Loucy (cell line): ENCODE results near the gene TREM2.
"Not testable (repeated sequence)": the region's sequence is repeated elsewhere in the genome, so short reads cannot be mapped to it uniquely, and the experiment has no call there.

Experiments
- H2AFZ ChIP-seq: fragments of 200-600 bp; sonication (generic); 2 replicates; pipeline ENCODE4 v1.6.0; 2016; ENCODE audit warnings: antibody characterized with exemption, mild to moderate bottlenecking, low read length, moderate library complexity
- H3F3A ChIP-seq: fragments of 200-600 bp; 2 replicates; pipeline ENCODE4 v1.6.0; 2016; ENCODE audit warnings: antibody characterized with exemption, low read depth, mild to moderate bottlenecking
- H3K27me3 ChIP-seq: fragments of 200-600 bp; sonication (generic); 2 replicates; pipeline ENCODE4 v1.6.1; 2014; ENCODE audit warnings: low read length, mild to moderate bottlenecking; ENCODE audit not compliant: insufficient read depth, poor library complexity, severe bottlenecking
- H3K36me3 ChIP-seq: fragments of 200-600 bp; sonication (generic); 2 replicates; pipeline ENCODE4 v1.6.1; 2016; ENCODE audit warnings: low read length; ENCODE audit not compliant: insufficient read depth
- H3K4me1 ChIP-seq: fragments of 200-600 bp; sonication (generic); 2 replicates; pipeline ENCODE4 v1.5.1; 2014; ENCODE audit warnings: low read length, mild to moderate bottlenecking; ENCODE audit not compliant: insufficient read depth, poor library complexity, severe bottlenecking
- H3K4me2 ChIP-seq: fragments of 200-600 bp; sonication (generic); 2 replicates; pipeline ENCODE4 v1.6.0; 2014; ENCODE audit warnings: antibody characterized with exemption, low read length, low read depth, mild to moderate bottlenecking; ENCODE audit not compliant: poor library complexity, severe bottlenecking
- H3K4me3 ChIP-seq: fragments of 200-600 bp; sonication (generic); 2 replicates; pipeline ENCODE4 v1.5.1; 2014; ENCODE audit warnings: low read length, mild to moderate bottlenecking, mixed read lengths; ENCODE audit not compliant: poor library complexity, severe bottlenecking
- H3K79me2 ChIP-seq: fragments of 200-600 bp; sonication (generic); 2 replicates; pipeline ENCODE4 v1.6.1; 2014; ENCODE audit warnings: low read length; ENCODE audit not compliant: insufficient read depth
- H3K9ac ChIP-seq: fragments of 200-600 bp; sonication (generic); 2 replicates; pipeline ENCODE4 v1.6.0; 2014; ENCODE audit warnings: mild to moderate bottlenecking, low read depth, low read length, moderate library complexity; ENCODE audit not compliant: poor library complexity, severe bottlenecking
- H3K9me2 ChIP-seq: fragments of 200-600 bp; sonication (generic); replicated peaks from 2 replicates; pipeline ENCODE4 v1.6.1; 2016; ENCODE audit warnings: low read depth, low read length, mixed read lengths
- H3K9me3 ChIP-seq: fragments of 200-600 bp; sonication (generic); 2 replicates; pipeline ENCODE4 v1.6.1; 2014; ENCODE audit warnings: mild to moderate bottlenecking, antibody characterized with exemption, low read length, low read depth; ENCODE audit not compliant: insufficient read depth
- H4K20me1 ChIP-seq: fragments of 200-600 bp; sonication (generic); 2 replicates; pipeline ENCODE4 v1.6.0; 2014; ENCODE audit warnings: antibody characterized with exemption, low read length, mild to moderate bottlenecking; ENCODE audit not compliant: insufficient read depth, poor library complexity, severe bottlenecking
- EZH2phosphoT487 ChIP-seq: fragments of 200-600 bp; IDR thresholded peaks from 2 replicates; pipeline ENCODE4 v1.6.1; 2018; ENCODE audit warnings: antibody characterized with exemption, mild to moderate bottlenecking, moderate library complexity, borderline replicate concordance
- TF ChIP-seq, protein P1 (sequence below): fragments of 200-600 bp; sonication (generic); conservative IDR thresholded peaks from 2 replicates; pipeline ENCODE4 v1.5.1; 2014; ENCODE audit warnings: mild to moderate bottlenecking, antibody characterized with exemption, low read length

Gene TREM2

DNA sequence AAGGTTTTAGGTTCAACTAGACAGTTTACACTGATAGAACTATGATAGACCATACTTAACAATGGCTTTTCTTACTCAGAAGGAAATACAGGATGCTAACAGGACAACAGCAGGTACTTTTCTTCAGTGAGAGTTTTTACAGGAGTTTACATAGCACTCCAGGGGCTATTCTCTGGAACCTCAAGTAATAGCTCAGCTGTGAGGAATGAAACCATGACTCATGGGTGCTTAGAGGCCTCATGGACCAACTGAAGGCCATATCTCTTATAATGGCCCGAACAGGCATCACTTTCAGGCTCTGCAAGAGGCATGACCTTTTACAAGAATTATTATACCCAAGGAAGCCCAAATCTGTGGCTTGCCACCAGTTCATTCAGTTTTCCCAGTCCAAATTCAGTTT, 40.5 kb downstream of the TREM2 start:
- Histone ChIP-seq H3F3A (no peaks in the 10 kb centered on the region), H4K20me1 (no peaks in the 10 kb centered on the region), H3K79me2 (no peaks in the 10 kb centered on the region), H3K4me1 (no peaks in the 10 kb centered on the region), H3K27me3 (no peaks in the 10 kb centered on the region), H3K9me3 (no peaks in the 10 kb centered on the region), H3K9ac (no peak overlapping the region), H2AFZ (no peak overlapping the region), H3K4me2 (no peak overlapping the region), H3K36me3 (no peaks in the 10 kb centered on the region), H3K4me3 (no peak overlapping the region), H3K9me2 (no peaks in the 10 kb centered on the region)
- TF ChIP-seq, protein P1, sequence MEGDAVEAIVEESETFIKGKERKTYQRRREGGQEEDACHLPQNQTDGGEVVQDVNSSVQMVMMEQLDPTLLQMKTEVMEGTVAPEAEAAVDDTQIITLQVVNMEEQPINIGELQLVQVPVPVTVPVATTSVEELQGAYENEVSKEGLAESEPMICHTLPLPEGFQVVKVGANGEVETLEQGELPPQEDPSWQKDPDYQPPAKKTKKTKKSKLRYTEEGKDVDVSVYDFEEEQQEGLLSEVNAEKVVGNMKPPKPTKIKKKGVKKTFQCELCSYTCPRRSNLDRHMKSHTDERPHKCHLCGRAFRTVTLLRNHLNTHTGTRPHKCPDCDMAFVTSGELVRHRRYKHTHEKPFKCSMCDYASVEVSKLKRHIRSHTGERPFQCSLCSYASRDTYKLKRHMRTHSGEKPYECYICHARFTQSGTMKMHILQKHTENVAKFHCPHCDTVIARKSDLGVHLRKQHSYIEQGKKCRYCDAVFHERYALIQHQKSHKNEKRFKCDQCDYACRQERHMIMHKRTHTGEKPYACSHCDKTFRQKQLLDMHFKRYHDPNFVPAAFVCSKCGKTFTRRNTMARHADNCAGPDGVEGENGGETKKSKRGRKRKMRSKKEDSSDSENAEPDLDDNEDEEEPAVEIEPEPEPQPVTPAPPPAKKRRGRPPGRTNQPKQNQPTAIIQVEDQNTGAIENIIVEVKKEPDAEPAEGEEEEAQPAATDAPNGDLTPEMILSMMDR, result no peak
- TF ChIP-seq EZH2phosphoT487, result no peak

DNA sequence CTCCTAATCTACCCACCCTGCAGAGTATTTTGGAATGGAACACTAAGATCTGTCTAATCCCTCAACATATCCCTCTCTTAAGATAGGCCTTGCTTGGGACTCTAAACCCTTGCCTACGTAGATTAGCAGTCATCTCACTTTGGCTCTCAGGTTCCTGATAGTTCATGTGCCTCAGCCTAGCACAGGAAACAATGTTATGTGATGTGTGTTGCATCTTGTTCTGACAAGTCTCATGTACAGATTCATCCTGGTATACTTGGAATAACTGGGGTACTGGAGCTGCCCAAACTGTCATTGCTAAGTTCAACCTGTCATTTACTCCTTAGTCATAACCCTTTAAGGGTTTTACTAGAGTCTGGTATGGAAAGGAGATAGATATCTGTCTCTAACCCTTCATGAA, 42.9 kb downstream of the TREM2 start:
- Histone ChIP-seq H3K4me3 (no peak overlapping the region), H3F3A (no peaks in the 10 kb centered on the region), H3K27me3 (no peaks in the 10 kb centered on the region), H3K4me1 (no peaks in the 10 kb centered on the region), H3K4me2 (no peak overlapping the region), H2AFZ (no peak overlapping the region), H3K9me2 (no peaks in the 10 kb centered on the region), H3K79me2 (no peaks in the 10 kb centered on the region), H3K36me3 (no peaks in the 10 kb centered on the region), H3K9me3 (no peaks in the 10 kb centered on the region), H3K9ac (no peak overlapping the region), H4K20me1 (no peaks in the 10 kb centered on the region)
- TF ChIP-seq, protein P1, result no peak
- no peak for TF ChIP-seq EZH2phosphoT487

DNA sequence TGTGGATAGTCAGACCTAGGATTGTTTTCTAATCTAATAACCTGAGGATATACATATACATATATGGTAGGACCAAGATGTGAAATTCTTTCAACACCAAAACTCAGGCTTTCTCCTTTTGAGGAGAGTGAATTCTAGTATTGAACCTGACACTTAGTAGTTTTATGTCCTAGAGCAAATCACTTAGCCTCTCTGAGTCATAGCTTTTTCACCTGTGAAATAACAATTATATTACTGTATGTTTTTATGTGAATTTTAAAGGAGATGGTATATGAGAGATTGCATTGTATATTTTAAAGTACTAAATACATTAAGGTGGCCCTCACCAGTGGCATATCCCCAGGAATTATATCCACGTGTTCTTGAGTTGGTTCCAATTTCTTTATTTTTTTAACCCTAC, 43.4 kb downstream of the TREM2 start:
- Histone ChIP-seq H3K9me3 (no peaks in the 10 kb centered on the region), H3K4me3 (no peak overlapping the region)

DNA sequence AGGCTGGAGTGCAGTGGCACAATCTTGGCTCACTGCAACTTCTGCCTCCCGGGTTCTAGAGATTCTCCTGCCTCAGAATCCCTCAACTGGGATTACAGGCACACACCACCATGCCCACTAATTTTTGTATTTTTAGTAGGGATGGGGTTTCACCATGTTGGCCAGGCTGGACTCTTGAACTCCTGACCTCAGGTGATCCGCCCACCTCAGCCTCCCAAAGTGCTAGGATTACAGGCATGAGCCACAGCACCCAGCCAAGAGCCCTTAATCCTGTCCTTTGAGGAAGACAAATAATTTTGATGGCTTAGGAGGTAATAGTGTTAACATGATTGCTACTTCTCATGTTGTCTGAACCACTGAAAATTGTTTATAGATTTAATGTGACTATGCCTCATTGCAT, 47.9 kb downstream of the TREM2 start:
- not testable (repeated sequence) for H3K36me3 ChIP-seq, H3K9me2 ChIP-seq, H3K4me1 ChIP-seq, H2AFZ ChIP-seq, H3K9me3 ChIP-seq, H4K20me1 ChIP-seq, H3K27me3 ChIP-seq, H3K4me3 ChIP-seq, H3K4me2 ChIP-seq, H3K9ac ChIP-seq, H3K79me2 ChIP-seq, H3F3A ChIP-seq

More for the DNA sequence above, 43.4 kb downstream of the TREM2 start:
- Histone ChIP-seq H3K9me2 (no peaks in the 10 kb centered on the region), H3K4me2 (no peak overlapping the region), H3K79me2 (no peaks in the 10 kb centered on the region), H3F3A (no peaks in the 10 kb centered on the region), H2AFZ (no peak overlapping the region), H3K36me3 (no peaks in the 10 kb centered on the region), H3K4me1 (no peaks in the 10 kb centered on the region), H4K20me1 (no peaks in the 10 kb centered on the region), H3K9ac (no peak overlapping the region), H3K27me3 (no peaks in the 10 kb centered on the region)
- no peak for TF ChIP-seq EZH2phosphoT487
- TF ChIP-seq, protein P1, result no peak
